Bronchial epithelial cell (primary cell): ENCODE results near the gene LRRTM1. TPM values are rescaled to one million over a fixed set of nuclear protein-coding genes. Genes with fewer than 3 reads are reported as not detected.

Source experiments
- DNase-seq: peaks from one replicate; pipeline ENCODE4 v3.0.0-alpha.2; 2010; ENCODE audit warnings: low read depth
- FAIRE-seq: peaks from 2 replicates; lab custom pipeline; 2011; peaks lifted over from hg19 to GRCh38; lab: Jason Lieb, UNC
- H3K27me3 ChIP-seq: 2 replicates; pipeline ENCODE4 v1.5.1; 2011; ENCODE audit warnings: low read length; ENCODE audit not compliant: control insufficient read depth, insufficient read depth
- H3K36me3 ChIP-seq: 2 replicates; pipeline ENCODE4 v1.5.1; 2011; ENCODE audit warnings: low read length; ENCODE audit not compliant: control insufficient read depth, insufficient read depth
- H3K4me3 ChIP-seq: 2 replicates; pipeline ENCODE4 v1.5.1; 2011; ENCODE audit warnings: mild to moderate bottlenecking, low read depth, low read length, control low read depth
- CTCF ChIP-seq: IDR thresholded peaks from 2 replicates; pipeline ENCODE4 v1.5.1; 2011; ENCODE audit warnings: mild to moderate bottlenecking, moderate library complexity, low read length, control low read depth, inconsistent platforms; ENCODE audit not compliant: insufficient read depth, severe bottlenecking
- total RNA-seq: library from RNA; depleted of rRNA; stranded (reverse); fragments of >200 nt; gene quantifications from 2 replicates; pipeline ENCODE4 v1.2.1, GENCODE V29; 2014

Gene LRRTM1
- total RNA-seq, 1 donor from 2014 or later, result not detected

GRCh38 chr2:80255918-80256781 is 48.4 kb downstream of the LRRTM1 start:
- TF ChIP-seq CTCF, result no peak

GRCh38 chr2:80252294-80252986 is 52.1 kb downstream of the LRRTM1 start:
- H3K36me3 ChIP-seq, result no peaks in the 10 kb centered on the region
- no peak for TF ChIP-seq CTCF
- H3K27me3 ChIP-seq, result no peaks in the 10 kb centered on the region
- FAIRE-seq, result no peak
- no peak overlapping the region for H3K4me3 ChIP-seq
- DNase-seq, result no peak

More at GRCh38 chr2:80255918-80256781, 48.4 kb downstream of the LRRTM1 start:
- Histone ChIP-seq H3K4me3 (no peak overlapping the region), H3K27me3 (no peaks in the 10 kb centered on the region), H3K36me3 (no peaks in the 10 kb centered on the region)
- DNase-seq, result peak; percentile 5
- no peak for FAIRE-seq
